PC-3 (cell line): Measurements from ENCODE around the gene TEAD1. TPM values are rescaled to one million over a fixed set of nuclear protein-coding genes. Genes with fewer than 3 reads are reported as not detected.

Source experiments
- ATAC-seq: fragments of 200-7000 bp; cut with Tn5 transposase; 2 replicates; pipeline ENCODE4 v1.9.1; 2020; ENCODE audit warnings: mild to moderate bottlenecking, moderate library complexity
- BruUV-seq: library from RNA; stranded (reverse); fragments of 400-500 nt; replicated peaks from 2 replicates; lab custom pipeline; 2021; lab: Mats Ljungman, UMichigan
- CTCF ChIA-PET: fragments of 300-600 bp; sonication (Branson Sonifier 250); formaldehyde crosslinking; loops from one replicate; lab custom pipeline; 2022; ENCODE audit warnings: antibody characterized with exemption; lab: Charles Lee
- POLR2A ChIA-PET: fragments of 300-600 bp; sonication (Branson Sonifier 250); formaldehyde crosslinking; loops from one replicate; lab custom pipeline; 2022; ENCODE audit warnings: antibody characterized with exemption; ENCODE audit not compliant: unreplicated experiment; lab: Charles Lee
- DNase-seq: peaks from one replicate; pipeline ENCODE4 v3.0.0-alpha.2; 2015
- H2AFZ ChIP-seq: fragments of 300-600 bp; sonication (generic); 2 replicates; pipeline ENCODE4 v1.6.0; 2016; ENCODE audit warnings: antibody characterized with exemption, low read length
- H3F3A ChIP-seq: fragments of 300-600 bp; sonication (generic); one replicate; pipeline ENCODE4 v1.6.0; 2017; ENCODE audit warnings: antibody characterized with exemption, low read length, control low read depth, mild to moderate bottlenecking; ENCODE audit not compliant: unreplicated experiment
- H3K27ac ChIP-seq: fragments of 300-600 bp; sonication (generic); 2 replicates; pipeline ENCODE4 v1.5.1; 2016; ENCODE audit warnings: mild to moderate bottlenecking, low read length
- H3K27me3 ChIP-seq: fragments of 300-600 bp; sonication (generic); 2 replicates; pipeline ENCODE4 v1.6.1; 2016; ENCODE audit warnings: low read length, mixed read lengths
- H3K36me3 ChIP-seq: fragments of 300-600 bp; sonication (generic); 2 replicates; pipeline ENCODE4 v1.6.1; 2016; ENCODE audit warnings: low read depth, mixed run types, low read length, mixed read lengths
- H3K4me1 ChIP-seq: fragments of 300-600 bp; sonication (generic); 2 replicates; pipeline ENCODE4 v1.5.1; 2016; ENCODE audit warnings: low read length; ENCODE audit not compliant: insufficient read depth
- H3K4me2 ChIP-seq: fragments of 300-600 bp; sonication (generic); 2 replicates; pipeline ENCODE4 v1.6.0; 2016; ENCODE audit warnings: low read length
- H3K4me3 ChIP-seq: fragments of 300-600 bp; sonication (generic); 2 replicates; pipeline ENCODE4 v1.5.1; 2016; ENCODE audit warnings: mild to moderate bottlenecking, low read length, mixed read lengths
- H3K79me2 ChIP-seq: fragments of 300-600 bp; sonication (generic); 2 replicates; pipeline ENCODE4 v1.6.1; 2017; ENCODE audit warnings: low read length, mixed read lengths
- H3K9ac ChIP-seq: fragments of 300-600 bp; sonication (generic); 2 replicates; pipeline ENCODE4 v1.6.0; 2016; ENCODE audit warnings: mild to moderate bottlenecking, low read length
- H3K9me2 ChIP-seq: fragments of 300-600 bp; sonication (generic); replicated peaks from 2 replicates; pipeline ENCODE4 v1.6.1; 2016; ENCODE audit warnings: mixed run types, low read length, mixed read lengths
- H3K9me3 ChIP-seq: fragments of 300-600 bp; sonication (generic); 2 replicates; pipeline ENCODE4 v1.6.1; 2016; ENCODE audit warnings: low read length, mixed read lengths
- H4K20me1 ChIP-seq: fragments of 300-600 bp; sonication (generic); 2 replicates; pipeline ENCODE4 v1.6.1; 2016; ENCODE audit warnings: low read length, mixed read lengths
- CTCF ChIP-seq: fragments of 300-600 bp; sonication (generic); conservative IDR thresholded peaks from 2 replicates; pipeline ENCODE4 v1.5.1; 2017; ENCODE audit warnings: antibody characterized with exemption, low read depth, mild to moderate bottlenecking, low read length
- EZH2 ChIP-seq: fragments of 300-600 bp; sonication (generic); IDR thresholded peaks from one replicate; pipeline ENCODE4 v1.6.1; 2017; ENCODE audit warnings: antibody characterized with exemption, mild to moderate bottlenecking, low read length; ENCODE audit not compliant: unreplicated experiment
- EZH2phosphoT487 ChIP-seq: fragments of 300-600 bp; sonication (generic); IDR thresholded peaks from 2 replicates; pipeline ENCODE4 v1.6.1; 2018; ENCODE audit warnings: mild to moderate bottlenecking, antibody characterized with exemption, low read length, borderline replicate concordance
- intact Hi-C: fragments of 100-400 bp; cut with micrococcal nuclease; formaldehyde crosslinking; loops from 2 replicates; pipeline ENCODE4 v1.9.0; 2023
- total RNA-seq: library from RNA; depleted of rRNA; stranded (reverse); fragments of >200 nt; gene quantifications from 2 replicates; pipeline ENCODE4 v1.2.3, GENCODE V29; 2014

The TEAD1 gene
- total RNA-seq, 1 experiment from 2014 or later, result 70.2 TPM

GRCh38 chr11:12662101-12662689 is 12.0 kb upstream of the TEAD1 start:
- POLR2A ChIA-PET, result no interaction called here
- Histone ChIP-seq H3K27ac (no peak overlapping the region), H3K9ac (no peak overlapping the region), H3K9me2 (no peaks in the 10 kb centered on the region), H3K4me1 (no peaks in the 10 kb centered on the region), H3K4me2 (no peak overlapping the region), H3F3A (no peaks in the 10 kb centered on the region), H2AFZ (no peak overlapping the region), H3K4me3 (no peak overlapping the region), H3K36me3 (no peaks in the 10 kb centered on the region), H3K79me2 (no peaks in the 10 kb centered on the region), H4K20me1 (no peaks in the 10 kb centered on the region), H3K27me3 (no peaks in the 10 kb centered on the region), H3K9me3 (no peaks in the 10 kb centered on the region)
- ATAC-seq (no peak), DNase-seq (no peak)
- intact Hi-C loops, result no loop called here
- TF ChIP-seq CTCF, result no peak
- TF ChIP-seq EZH2, result no peak
- no peak for TF ChIP-seq EZH2phosphoT487
- CTCF ChIA-PET, result no interaction called here
- BruUV-seq, result no TSS peak

GRCh38 chr11:12664385-12664784 is 9.8 kb upstream of the TEAD1 start:
- no peak overlapping the region for H3K4me3 ChIP-seq
- H3K4me1 ChIP-seq, result no peaks in the 10 kb centered on the region; the same call in 1 of the 2 replicates
- ATAC-seq (no peak), DNase-seq (no peak)
- H3K4me2 ChIP-seq, result no peak overlapping the region
- H3F3A ChIP-seq, result no peaks in the 10 kb centered on the region
- TF ChIP-seq EZH2phosphoT487 (no peak), EZH2 (no peak), CTCF (no peak)
- no peaks in the 10 kb centered on the region for H3K9me2 ChIP-seq
- intact Hi-C loops, result no loop called here
- H2AFZ ChIP-seq, result no peak overlapping the region
- no peaks in the 10 kb centered on the region for H3K36me3 ChIP-seq
- no peak overlapping the region for H3K9ac ChIP-seq
- no peaks in the 10 kb centered on the region for H3K27me3 ChIP-seq
- CTCF ChIA-PET, result no interaction called here
- no TSS peak for BruUV-seq
- H3K27ac ChIP-seq, result no peak overlapping the region
- H3K9me3 ChIP-seq, result no peaks in the 10 kb centered on the region
- no peaks in the 10 kb centered on the region for H4K20me1 ChIP-seq
- H3K79me2 ChIP-seq, result no peaks in the 10 kb centered on the region
- POLR2A ChIA-PET, result no interaction called here

GRCh38 chr11:12666915-12667314 is 7.3 kb upstream of the TEAD1 start:
- Histone ChIP-seq H3K4me3 (no peak overlapping the region), H3K27ac (no peak overlapping the region), H4K20me1 (no peaks in the 10 kb centered on the region), H2AFZ (no peak overlapping the region), H3K9me2 (no peaks in the 10 kb centered on the region), H3K36me3 (no peaks in the 10 kb centered on the region), H3F3A (no peaks in the 10 kb centered on the region), H3K27me3 (no peaks in the 10 kb centered on the region), H3K9me3 (no peaks in the 10 kb centered on the region), H3K9ac (no peak overlapping the region), H3K4me2 (no peak overlapping the region), H3K79me2 (no peaks in the 10 kb centered on the region), H3K4me1 (peaks cover 11% of the 10 kb centered on the region)
- intact Hi-C loops, result no loop called here
- no peak for TF ChIP-seq EZH2phosphoT487
- no peak for TF ChIP-seq CTCF
- no peak for TF ChIP-seq EZH2
- ATAC-seq, result no peak
- POLR2A ChIA-PET, result no interaction called here
- no peak for DNase-seq
- no TSS peak for BruUV-seq
- CTCF ChIA-PET, result interaction anchor here (0.7 kb wide), 1 partner anchor 51 kb away, joined by 3 read pairs; no protein-coding TSS in a partner anchor
